Measurements from ENCODE around the gene DDI2. TPM values are rescaled to one million over a fixed set of nuclear protein-coding genes. Genes with fewer than 3 reads are reported as not detected.
"Not testable (repeated sequence)": the region's sequence is repeated elsewhere in the genome, so short reads cannot be mapped to it uniquely, and the experiment has no call there.

DDI2 gene
- total and polyA plus RNA-seq, 4 experiments from 2014 or later: 1.0 to 47.6 (median 25.7) TPM

- H3K27ac ChIP-seq (ENCODE audit: low read depth, low read length): no peak overlapping the region
- no peaks in the 10 kb centered on the region for H3K9me3 ChIP-seq (ENCODE audit: control insufficient read depth in 1 of 2, low read length in 2 of 2)
- peaks cover 16 to 45% (median 34%) of the 10 kb centered on the region in 4 donors for H3K4me1 Mint-ChIP-seq
- POLR2A ChIA-PET (ENCODE audit: partially characterized antibody): no interaction called here
- H3K36me3 Mint-ChIP-seq: peaks cover 7% of the 10 kb centered on the region in 2 donors
- no peak for DNase-seq
- H3K9me3 Mint-ChIP-seq: no peaks in the 10 kb centered on the region
- no peaks in the 10 kb centered on the region for H3K27me3 Mint-ChIP-seq
- H3K27ac Mint-ChIP-seq: peak overlapping the region in 3 of 7 donors; percentile 75 to 91 (median 85)
- H3K27me3 ChIP-seq (ENCODE audit: insufficient read depth, low read length): no peaks in the 10 kb centered on the region
- no peak overlapping the region for H3K4me3 ChIP-seq (ENCODE audit: low read length in 2 of 2)
- H3K4me1 ChIP-seq (ENCODE audit: insufficient read depth, low read length): peaks cover 23% of the 10 kb centered on the region
- intact Hi-C loops (cut with micrococcal nuclease): no loop called here
- H3K4me3 Mint-ChIP-seq: no peak overlapping the region
- H3K36me3 ChIP-seq (ENCODE audit: insufficient read depth, low read length): no peaks in the 10 kb centered on the region
- CTCF ChIA-PET (ENCODE audit: partially characterized antibody): no interaction called here
Observed at GRCh38 chr1:15692121-15692682, 74.9 kb downstream of the DDI2 start.

DNA sequence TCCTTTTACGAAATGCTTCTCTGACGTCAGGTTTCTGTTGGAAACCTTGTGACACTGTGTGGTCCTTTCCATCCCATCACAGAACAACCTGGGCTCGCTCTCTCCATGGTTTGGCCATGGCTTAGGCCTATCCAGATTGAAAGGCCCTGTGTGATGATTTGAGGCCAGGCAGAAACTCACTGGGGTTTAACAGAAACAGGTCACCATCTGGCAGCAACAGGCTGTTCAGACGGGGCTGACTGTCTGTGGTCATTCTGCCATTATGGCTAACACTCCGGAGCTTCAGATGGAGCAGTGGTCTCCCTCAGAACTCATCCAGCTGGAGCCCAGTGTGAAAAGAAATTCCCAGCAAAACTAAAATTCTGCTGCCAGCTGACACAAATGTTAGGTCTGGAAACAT, 76.1 kb downstream of the DDI2 start:
- H3K36me3 ChIP-seq (ENCODE audit: insufficient read depth, low read length): no peaks in the 10 kb centered on the region
- ChIA-PET CTCF (ENCODE audit: partially characterized antibody) (no interaction called here), POLR2A (ENCODE audit: partially characterized antibody) (no interaction called here)
- peaks cover 26% of the 10 kb centered on the region for H3K4me1 ChIP-seq (ENCODE audit: insufficient read depth, low read length)
- Mint-ChIP-seq H3K4me1 (peaks cover 17 to 44% (median 31%) of the 10 kb centered on the region in 4 donors), H3K27ac (peak overlapping the region in 1 of 7 donors; percentile 78), H3K27me3 (no peaks in the 10 kb centered on the region), H3K4me3 (no peak overlapping the region), H3K9me3 (no peaks in the 10 kb centered on the region), H3K36me3 (peaks cover 4 to 7% of the 10 kb centered on the region in 2 donors)
- no peaks in the 10 kb centered on the region for H3K9me3 ChIP-seq (ENCODE audit: control insufficient read depth in 1 of 2, low read length in 2 of 2)
- H3K4me3 ChIP-seq (ENCODE audit: low read length in 2 of 2): no peak overlapping the region
- intact Hi-C loops (cut with micrococcal nuclease): no loop called here
- no peak overlapping the region for H3K27ac ChIP-seq (ENCODE audit: low read depth, low read length)
- DNase-seq: no peak
- no peaks in the 10 kb centered on the region for H3K27me3 ChIP-seq (ENCODE audit: insufficient read depth, low read length)

DNA sequence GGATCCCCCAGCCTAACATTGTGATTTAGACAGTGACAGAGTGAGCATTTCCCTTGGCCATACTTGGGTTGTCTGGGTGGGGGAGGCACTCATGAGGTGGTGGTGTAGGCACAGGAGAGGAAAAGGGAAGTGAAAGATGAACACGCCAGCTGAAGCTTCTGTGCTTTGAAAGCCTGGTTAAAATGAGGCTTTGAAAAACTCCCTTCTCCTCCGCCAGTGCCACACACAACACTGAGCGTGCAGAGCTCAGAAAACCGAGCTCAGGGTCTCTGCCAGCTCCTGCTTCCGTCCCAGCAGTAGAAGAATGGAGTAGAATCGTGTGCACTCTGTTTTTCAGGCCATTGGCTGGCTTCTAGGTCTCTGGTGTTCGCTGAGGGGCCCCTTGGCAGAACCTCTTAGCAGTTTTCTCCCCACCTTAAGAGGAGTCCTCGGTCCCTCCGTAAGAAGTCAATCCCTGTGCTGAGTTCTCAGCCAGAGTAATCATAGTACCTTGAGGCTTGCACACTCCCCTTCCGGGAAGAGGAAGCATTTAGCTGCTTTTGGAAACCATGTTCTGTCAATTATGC, 79.8 kb downstream of the DDI2 start:
- Histone ChIP-seq H3K27ac (ENCODE audit: low read depth, low read length) (peak overlapping the region; percentile 54), H3K4me3 (ENCODE audit: low read length in 2 of 2) (peak overlapping the region in 1 of 2 donors; percentile 19), H3K9me3 (ENCODE audit: control insufficient read depth in 1 of 2, low read length in 2 of 2) (no peaks in the 10 kb centered on the region), H3K4me1 (ENCODE audit: insufficient read depth, low read length) (peaks cover 21% of the 10 kb centered on the region), H3K36me3 (ENCODE audit: insufficient read depth, low read length) (no peaks in the 10 kb centered on the region), H3K27me3 (ENCODE audit: insufficient read depth, low read length) (no peaks in the 10 kb centered on the region)
- no peaks in the 10 kb centered on the region for H3K27me3 Mint-ChIP-seq
- H3K9me3 Mint-ChIP-seq: no peaks in the 10 kb centered on the region
- POLR2A ChIA-PET (ENCODE audit: partially characterized antibody): interaction anchor here (1.1 to 2.2 kb wide), 7 partner anchors 11 to 170 kb away, joined by 4 to 8 read pairs (median 5); partner anchors contain the start of gene DNAJC16
- peak; percentile 22 to 54 (median 37) for DNase-seq
- intact Hi-C loops (cut with micrococcal nuclease): no loop called here
- peak overlapping the region; percentile 87 to 98 (median 97) for H3K27ac Mint-ChIP-seq
- H3K36me3 Mint-ChIP-seq: peaks cover 2 to 4% of the 10 kb centered on the region in 2 donors
- CTCF ChIA-PET (ENCODE audit: partially characterized antibody): interaction anchor here (0.7 to 2.3 kb wide), 4 partner anchors 9 to 104 kb away, joined by 3 to 6 read pairs (median 3); partner anchors contain the start of gene PLEKHM2
- H3K4me1 Mint-ChIP-seq: peaks cover 13 to 46% (median 30%) of the 10 kb centered on the region in 4 donors
- H3K4me3 Mint-ChIP-seq: peak overlapping the region; percentile 85 to 92 (median 87)

- H3K27me3 ChIP-seq (ENCODE audit: insufficient read depth, low read length): no peaks in the 10 kb centered on the region
- CTCF ChIA-PET (ENCODE audit: partially characterized antibody): interaction anchor here (0.8 to 2.3 kb wide), 2 partner anchors 13 to 25 kb away, joined by 3 to 6 read pairs; partner anchors contain the start of gene PLEKHM2
- no peak overlapping the region for H3K4me3 ChIP-seq (ENCODE audit: low read length in 2 of 2)
- no peak overlapping the region for H3K27ac ChIP-seq (ENCODE audit: low read depth, low read length)
- H3K9me3 ChIP-seq (ENCODE audit: control insufficient read depth in 1 of 2, low read length in 2 of 2): no peaks in the 10 kb centered on the region
- peaks cover 21% of the 10 kb centered on the region for H3K4me1 ChIP-seq (ENCODE audit: insufficient read depth, low read length)
- H3K4me1 Mint-ChIP-seq: peaks cover 11 to 46% (median 26%) of the 10 kb centered on the region in 4 donors
- intact Hi-C loops (cut with micrococcal nuclease): no loop called here
- no peak overlapping the region for H3K4me3 Mint-ChIP-seq
- no peaks in the 10 kb centered on the region for H3K9me3 Mint-ChIP-seq
- no peak for DNase-seq
- POLR2A ChIA-PET (ENCODE audit: partially characterized antibody): interaction anchor here (1.4 to 2.2 kb wide), 5 partner anchors 12 to 171 kb away, joined by 4 to 8 read pairs (median 5); partner anchors contain the start of gene DNAJC16
- H3K36me3 Mint-ChIP-seq: peaks cover 2 to 4% of the 10 kb centered on the region in 2 donors
- H3K36me3 ChIP-seq (ENCODE audit: insufficient read depth, low read length): no peaks in the 10 kb centered on the region
- no peaks in the 10 kb centered on the region for H3K27me3 Mint-ChIP-seq
- H3K27ac Mint-ChIP-seq: peak overlapping the region in 2 of 7 donors; percentile 4 to 66
Observed at GRCh38 chr1:15698201-15698600, 80.9 kb downstream of the DDI2 start.

DNA sequence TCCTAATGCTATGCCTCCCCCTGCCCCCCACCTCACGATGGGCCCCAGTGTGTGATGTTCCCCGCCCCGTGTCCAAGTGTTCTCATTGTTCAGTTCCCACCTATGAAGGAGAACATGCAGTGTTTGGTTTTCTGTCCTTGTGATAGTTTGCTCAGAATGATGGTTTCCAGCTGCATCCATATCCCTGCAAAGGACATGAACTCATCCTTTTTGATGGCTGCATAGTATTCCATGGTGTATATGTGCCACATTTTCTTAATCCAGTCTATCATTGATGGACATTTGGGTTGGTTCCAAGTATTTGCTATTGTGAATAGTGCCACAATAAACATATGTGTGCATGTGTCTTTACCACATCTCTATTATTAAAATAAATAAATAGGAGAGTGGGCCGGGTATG, 82.1 kb downstream of the DDI2 start:
- POLR2A ChIA-PET (ENCODE audit: partially characterized antibody); H3K4me3 ChIP-seq (ENCODE audit: low read length in 2 of 2); DNase-seq; H3K36me3 Mint-ChIP-seq; H3K27me3 Mint-ChIP-seq; CTCF ChIA-PET (ENCODE audit: partially characterized antibody); H3K36me3 ChIP-seq (ENCODE audit: insufficient read depth, low read length); H3K27ac ChIP-seq (ENCODE audit: low read depth, low read length); H3K27ac Mint-ChIP-seq; H3K9me3 ChIP-seq (ENCODE audit: control insufficient read depth in 1 of 2, low read length in 2 of 2); H3K27me3 ChIP-seq (ENCODE audit: insufficient read depth, low read length); H3K4me3 Mint-ChIP-seq; H3K9me3 Mint-ChIP-seq; intact Hi-C loops (cut with micrococcal nuclease): not testable (repeated sequence)
- peaks cover 13 to 55% (median 29%) of the 10 kb centered on the region in 4 donors for H3K4me1 Mint-ChIP-seq
- H3K4me1 ChIP-seq (ENCODE audit: insufficient read depth, low read length): peaks cover 21% of the 10 kb centered on the region

DNA sequence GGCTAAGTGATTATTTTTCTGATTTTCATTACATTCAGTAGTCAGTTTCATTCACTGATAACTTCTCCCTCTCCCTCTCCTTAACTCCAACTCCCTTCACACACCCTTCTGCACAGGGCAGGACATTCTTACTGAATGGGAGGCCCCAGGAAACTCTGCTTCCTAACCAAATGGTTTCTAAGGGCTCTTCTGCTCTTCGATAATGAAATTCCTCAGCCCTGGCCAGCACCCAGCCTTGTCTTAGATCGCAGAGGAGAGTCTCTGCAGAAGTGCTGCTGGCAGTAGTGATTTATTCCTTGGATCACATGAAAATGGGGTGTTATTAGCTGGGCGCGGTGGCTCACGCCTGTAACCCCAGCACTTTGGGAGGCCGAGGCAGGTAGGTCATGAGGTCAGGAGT, 83.2 kb downstream of the DDI2 start:
- CTCF ChIA-PET (ENCODE audit: partially characterized antibody): no interaction called here
- Histone ChIP-seq H3K27ac (ENCODE audit: low read depth, low read length) (no peak overlapping the region), H3K4me3 (ENCODE audit: low read length in 2 of 2) (no peak overlapping the region), H3K36me3 (ENCODE audit: insufficient read depth, low read length) (peaks cover 2% of the 10 kb centered on the region), H3K27me3 (ENCODE audit: insufficient read depth, low read length) (no peaks in the 10 kb centered on the region), H3K4me1 (ENCODE audit: insufficient read depth, low read length) (peaks cover 21% of the 10 kb centered on the region), H3K9me3 (ENCODE audit: control insufficient read depth in 1 of 2, low read length in 2 of 2) (no peaks in the 10 kb centered on the region)
- no peak overlapping the region for H3K4me3 Mint-ChIP-seq
- H3K36me3 Mint-ChIP-seq: peaks cover 1 to 11% of the 10 kb centered on the region in 2 donors
- H3K27me3 Mint-ChIP-seq: no peaks in the 10 kb centered on the region
- POLR2A ChIA-PET (ENCODE audit: partially characterized antibody): no interaction called here
- peaks cover 14 to 50% (median 23%) of the 10 kb centered on the region in 4 donors for H3K4me1 Mint-ChIP-seq
- peaks cover 0 to under 1% (median 0%) of the 10 kb centered on the region in 8 donors for H3K9me3 Mint-ChIP-seq
- intact Hi-C loops (cut with micrococcal nuclease): no loop called here
- peak overlapping the region in 2 of 7 donors; percentile 43 to 61 for H3K27ac Mint-ChIP-seq
- DNase-seq: no peak

- no peak overlapping the region for H3K27ac ChIP-seq (ENCODE audit: low read depth, low read length)
- Mint-ChIP-seq H3K27ac (peak overlapping the region in 2 of 7 donors; percentile 8 to 59), H3K9me3 (peaks cover 0 to 1% (median 0%) of the 10 kb centered on the region in 8 donors), H3K4me3 (no peak overlapping the region), H3K27me3 (no peaks in the 10 kb centered on the region), H3K36me3 (peaks cover 5 to 14% of the 10 kb centered on the region in 2 donors), H3K4me1 (peaks cover 13 to 45% (median 21%) of the 10 kb centered on the region in 4 donors)
- peaks cover 12% of the 10 kb centered on the region for H3K4me1 ChIP-seq (ENCODE audit: insufficient read depth, low read length)
- no peak for DNase-seq
- intact Hi-C loops (cut with micrococcal nuclease): no loop called here
- H3K4me3 ChIP-seq (ENCODE audit: low read length in 2 of 2): no peak overlapping the region
- POLR2A ChIA-PET (ENCODE audit: partially characterized antibody): interaction anchor here (0.6 kb wide), 2 partner anchors 13 to 42 kb away, joined by 3 read pairs; no protein-coding TSS in a partner anchor
- H3K27me3 ChIP-seq (ENCODE audit: insufficient read depth, low read length): no peaks in the 10 kb centered on the region
- H3K36me3 ChIP-seq (ENCODE audit: insufficient read depth, low read length): peaks cover 3% of the 10 kb centered on the region
- H3K9me3 ChIP-seq (ENCODE audit: control insufficient read depth in 1 of 2, low read length in 2 of 2): no peaks in the 10 kb centered on the region
- CTCF ChIA-PET (ENCODE audit: partially characterized antibody): interaction anchor here (0.7 kb wide), 2 partner anchors 123 to 186 kb away, joined by 3 to 4 read pairs; no protein-coding TSS in a partner anchor
Observed at GRCh38 chr1:15701784-15702183, 84.5 kb downstream of the DDI2 start.

All from CD4-positive, alpha-beta memory T cell (primary cell).